ENCODE data around the gene CHDH.
A peak's percentile ranks its signal among the peaks of the same experiment; 100 is the strongest.

The CHDH gene, protein sequence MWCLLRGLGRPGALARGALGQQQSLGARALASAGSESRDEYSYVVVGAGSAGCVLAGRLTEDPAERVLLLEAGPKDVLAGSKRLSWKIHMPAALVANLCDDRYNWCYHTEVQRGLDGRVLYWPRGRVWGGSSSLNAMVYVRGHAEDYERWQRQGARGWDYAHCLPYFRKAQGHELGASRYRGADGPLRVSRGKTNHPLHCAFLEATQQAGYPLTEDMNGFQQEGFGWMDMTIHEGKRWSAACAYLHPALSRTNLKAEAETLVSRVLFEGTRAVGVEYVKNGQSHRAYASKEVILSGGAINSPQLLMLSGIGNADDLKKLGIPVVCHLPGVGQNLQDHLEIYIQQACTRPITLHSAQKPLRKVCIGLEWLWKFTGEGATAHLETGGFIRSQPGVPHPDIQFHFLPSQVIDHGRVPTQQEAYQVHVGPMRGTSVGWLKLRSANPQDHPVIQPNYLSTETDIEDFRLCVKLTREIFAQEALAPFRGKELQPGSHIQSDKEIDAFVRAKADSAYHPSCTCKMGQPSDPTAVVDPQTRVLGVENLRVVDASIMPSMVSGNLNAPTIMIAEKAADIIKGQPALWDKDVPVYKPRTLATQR
- total RNA-seq = 9.7 to 10.2 reads per million in 2 donors

DNA sequence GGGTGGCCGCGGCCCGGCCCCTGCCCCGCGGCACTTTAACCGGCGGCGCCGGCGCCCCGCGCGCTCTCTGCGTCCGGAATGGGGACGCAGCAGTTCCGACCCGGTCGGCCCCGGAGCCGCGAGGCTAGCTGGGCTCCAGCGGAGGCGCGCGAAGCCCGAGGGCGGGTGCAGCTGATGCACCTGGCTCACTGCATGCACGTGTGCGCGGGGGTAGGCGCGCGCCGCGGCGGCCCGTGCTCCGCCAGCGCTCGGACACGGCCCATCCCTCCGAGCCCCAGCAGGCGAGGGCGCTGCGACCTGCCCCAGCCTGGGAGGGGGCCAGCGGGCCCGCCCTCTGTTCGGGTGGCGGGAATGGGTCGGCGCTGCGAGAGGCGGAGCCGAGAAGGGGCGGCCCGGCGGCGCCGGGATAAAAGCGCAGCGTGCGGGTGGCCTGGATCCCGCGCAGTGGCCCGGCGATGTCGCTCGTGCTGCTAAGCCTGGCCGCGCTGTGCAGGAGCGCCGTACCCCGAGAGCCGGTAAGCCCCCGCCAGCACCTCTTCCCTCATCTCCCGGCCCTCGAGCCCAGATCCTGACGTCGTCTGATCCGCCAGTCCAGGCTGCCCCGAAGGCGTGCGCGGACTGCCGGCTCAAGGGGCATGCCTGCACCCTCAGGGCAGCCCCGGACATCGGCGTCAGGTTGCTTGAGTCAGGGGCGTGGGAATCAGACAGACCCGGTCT is at the start of gene CHDH, which contains the start of gene IL17RB:
CHDH (minus strand) TSS at position 286 of the 717 bp plus-strand sequence. CDS start 22,411 bp downstream, outside the sequence.
IL17RB (plus strand) TSS at position 435 of the 717 bp plus-strand sequence; CDS start at position 456, 21 bp downstream.
- peak in 2 of 5 experiments; percentile 21 to 78 for DNase-seq

DNA sequence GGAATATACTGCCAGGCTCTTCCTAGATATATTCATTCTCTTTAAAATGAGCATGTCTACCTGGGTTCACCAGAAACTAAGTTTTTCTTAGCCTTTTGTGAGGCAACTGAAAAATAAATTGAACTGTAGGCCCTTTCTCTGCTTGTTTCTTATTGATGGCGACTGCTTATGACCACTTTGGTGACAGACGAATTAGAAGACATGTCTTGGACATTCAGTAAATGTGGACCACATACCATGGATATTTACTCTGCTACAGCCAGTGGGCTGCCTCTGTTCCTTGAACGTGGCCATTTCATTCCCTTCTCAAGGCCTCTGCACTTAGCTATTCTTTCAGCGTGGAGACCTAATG is 46.0 kb upstream of the CHDH start:
- no peak for DNase-seq

DNA sequence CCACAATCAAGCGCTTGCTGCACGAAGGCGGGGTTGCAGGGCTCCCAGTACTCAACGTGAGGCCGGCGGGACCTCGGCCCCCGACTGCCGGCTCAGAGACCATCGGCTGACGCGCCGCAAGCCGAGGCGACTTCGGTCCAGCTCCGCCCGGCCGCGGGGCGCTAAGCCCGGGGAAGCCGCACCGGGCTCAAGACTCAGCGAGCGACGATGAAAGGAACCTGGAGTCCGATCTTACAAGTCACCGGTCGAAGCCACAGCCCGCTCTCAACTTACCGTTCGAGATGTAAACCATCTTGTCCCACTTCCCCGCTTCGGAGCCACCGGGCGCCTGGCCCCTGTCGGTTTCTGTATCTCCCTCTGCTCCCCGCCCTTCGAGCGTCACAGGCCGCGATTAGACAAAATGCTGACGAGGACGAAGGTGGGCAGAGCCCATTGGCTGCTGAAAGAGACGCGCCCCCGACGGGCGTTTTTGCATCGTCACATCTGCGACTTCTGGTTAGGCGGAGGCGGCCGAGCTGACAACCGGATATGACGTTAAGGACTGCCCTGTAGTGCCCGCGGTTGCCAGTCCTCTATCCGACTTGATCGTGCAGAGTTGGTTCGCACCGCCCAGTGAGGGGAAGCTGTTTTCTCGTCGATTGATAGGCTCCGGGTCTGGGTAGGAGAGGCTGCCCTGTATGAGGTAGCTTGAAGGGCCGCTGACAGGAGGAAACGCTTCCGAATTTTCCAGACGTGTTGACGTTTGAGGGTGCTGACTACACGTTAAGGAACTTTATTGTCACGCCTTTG is 45.5 kb upstream of the CHDH start, which contains the start of gene SELENOK:
SELENOK (minus strand) TSS at position 363 of the 789 bp plus-strand sequence.
- peak; percentile 86 to 100 (median 96) for DNase-seq

DNA sequence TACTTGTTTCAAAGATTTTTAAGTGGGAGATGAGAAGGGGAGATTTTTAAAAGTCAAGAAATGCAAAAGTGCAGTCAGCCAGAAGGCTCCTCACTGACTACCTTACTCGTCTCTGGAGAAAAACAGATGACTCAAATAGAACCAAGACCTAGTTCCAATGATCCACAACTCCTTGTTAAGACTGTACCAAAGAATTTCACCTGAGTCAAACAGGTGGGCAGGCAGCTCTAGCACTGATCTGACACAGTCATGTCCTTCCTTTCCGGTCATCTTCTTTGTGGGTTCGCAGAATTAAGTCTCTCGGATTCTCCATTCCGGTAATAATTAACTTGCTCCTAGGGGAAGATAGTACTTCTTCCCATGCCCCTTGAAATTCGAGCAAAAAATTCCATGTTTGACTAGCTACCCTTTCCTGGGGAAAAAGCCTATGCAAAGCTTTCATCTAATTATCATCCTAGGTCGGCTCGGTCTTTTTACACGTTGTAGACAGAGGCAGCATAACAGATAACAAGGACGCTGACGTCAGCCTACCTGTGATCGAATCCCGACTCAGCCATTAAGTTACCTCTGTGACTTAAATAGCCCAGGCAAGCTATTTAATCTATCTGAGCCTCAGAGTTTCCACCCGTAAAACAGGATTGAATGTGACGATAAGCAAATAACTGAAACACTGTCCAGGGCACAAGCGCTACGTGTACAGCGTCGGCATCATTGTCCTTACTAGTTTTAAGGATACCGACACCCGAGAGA is 44.7 kb upstream of the CHDH start:
- DNase-seq = peak in 4 of 5 experiments; percentile 5 to 86 (median 62)

DNA sequence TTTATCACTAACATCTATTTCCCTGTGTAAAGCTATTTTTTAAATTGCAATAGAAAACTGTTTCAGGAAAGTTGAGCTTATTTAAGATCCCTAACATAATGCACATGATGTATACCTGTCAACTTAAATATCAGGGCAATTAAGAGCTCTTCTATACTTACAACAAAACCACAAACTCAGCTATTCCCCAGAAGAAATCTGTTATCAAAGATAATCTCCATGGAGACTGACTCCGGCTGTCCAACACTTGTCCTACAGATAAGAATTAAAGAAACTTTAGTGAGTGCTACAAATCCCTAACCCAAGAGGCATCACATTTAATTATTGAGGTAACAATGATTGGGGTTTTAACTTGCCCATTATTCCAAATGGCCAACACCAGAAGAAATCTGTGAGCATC is 42.0 kb upstream of the CHDH start:
- no peak for DNase-seq

DNA sequence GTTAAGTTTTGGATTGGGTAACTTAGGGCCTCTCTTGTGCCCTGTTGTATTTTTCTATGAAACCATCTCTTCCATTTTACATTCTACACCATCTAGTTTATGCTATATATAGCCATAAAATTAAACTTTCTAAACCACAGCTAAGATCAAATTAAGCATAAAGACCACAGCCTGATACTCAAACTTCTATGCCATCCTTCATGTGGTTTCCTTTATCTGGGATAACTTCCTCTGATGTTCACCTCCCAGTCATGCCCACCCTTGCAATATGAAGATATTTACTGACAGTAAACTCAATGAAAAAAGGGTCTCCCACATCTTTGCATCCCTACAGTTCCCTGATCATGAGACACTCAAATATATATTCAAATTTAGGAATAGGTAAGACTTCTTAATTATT is 41.2 kb upstream of the CHDH start:
- no peak for DNase-seq

DNA sequence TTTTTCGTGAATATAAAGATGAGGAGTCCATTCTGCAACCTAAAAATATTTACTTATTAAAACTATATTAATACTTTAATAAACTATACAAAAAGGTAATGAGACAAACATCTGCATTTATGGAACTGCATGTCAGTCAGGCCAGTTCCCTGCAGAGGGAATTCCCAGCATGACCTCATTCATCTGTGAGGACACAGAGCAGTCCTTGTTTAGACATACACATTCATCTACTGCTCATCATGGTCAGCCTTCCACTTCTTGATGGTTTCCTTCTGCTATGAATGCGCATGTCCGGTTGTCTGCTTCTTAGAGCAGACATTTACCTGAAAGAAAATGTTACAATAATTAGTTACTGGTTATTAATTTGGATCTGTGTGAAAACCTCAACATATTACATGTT is 39.0 kb upstream of the CHDH start:
- DNase-seq = no peak

DNA sequence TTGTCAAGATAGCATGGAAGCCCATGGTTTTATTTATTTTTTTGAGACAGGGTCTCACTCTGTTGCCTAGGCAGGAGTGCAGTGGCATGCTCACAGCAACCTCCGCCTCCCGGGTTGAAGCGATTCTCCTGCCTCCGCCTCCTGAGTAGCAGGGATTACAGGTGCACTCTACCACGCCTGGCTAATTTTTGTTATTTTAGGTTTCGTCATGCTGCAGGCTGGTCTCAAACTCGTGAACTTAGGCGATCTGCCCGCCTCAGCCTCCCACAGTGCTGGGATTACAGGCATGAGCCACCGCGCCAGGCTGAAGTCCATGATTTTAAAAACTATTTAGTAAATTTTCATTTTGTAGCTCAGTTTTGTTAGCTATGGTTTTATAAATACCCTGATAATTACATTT is 38.4 kb upstream of the CHDH start:
- DNase-seq = no peak

DNA sequence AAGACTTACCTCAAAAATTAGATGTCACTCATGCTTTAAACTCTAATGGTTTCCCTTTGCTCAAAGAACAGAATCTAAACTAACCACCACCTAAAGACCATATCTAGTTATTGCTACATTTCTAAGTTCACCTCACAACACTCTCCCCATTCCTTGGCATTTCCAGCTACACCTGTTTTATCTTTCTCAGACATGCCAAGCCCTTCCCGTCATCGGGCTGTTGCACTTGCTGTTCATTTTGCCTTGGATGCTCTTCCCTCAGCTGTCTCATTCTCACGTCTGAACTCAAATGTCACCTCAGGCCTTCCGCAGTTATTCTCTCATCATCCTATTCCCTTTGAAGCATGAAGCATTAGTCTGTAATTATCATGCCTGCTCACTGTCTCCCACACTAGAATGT is 36.8 kb upstream of the CHDH start:
- no peak for DNase-seq

DNA sequence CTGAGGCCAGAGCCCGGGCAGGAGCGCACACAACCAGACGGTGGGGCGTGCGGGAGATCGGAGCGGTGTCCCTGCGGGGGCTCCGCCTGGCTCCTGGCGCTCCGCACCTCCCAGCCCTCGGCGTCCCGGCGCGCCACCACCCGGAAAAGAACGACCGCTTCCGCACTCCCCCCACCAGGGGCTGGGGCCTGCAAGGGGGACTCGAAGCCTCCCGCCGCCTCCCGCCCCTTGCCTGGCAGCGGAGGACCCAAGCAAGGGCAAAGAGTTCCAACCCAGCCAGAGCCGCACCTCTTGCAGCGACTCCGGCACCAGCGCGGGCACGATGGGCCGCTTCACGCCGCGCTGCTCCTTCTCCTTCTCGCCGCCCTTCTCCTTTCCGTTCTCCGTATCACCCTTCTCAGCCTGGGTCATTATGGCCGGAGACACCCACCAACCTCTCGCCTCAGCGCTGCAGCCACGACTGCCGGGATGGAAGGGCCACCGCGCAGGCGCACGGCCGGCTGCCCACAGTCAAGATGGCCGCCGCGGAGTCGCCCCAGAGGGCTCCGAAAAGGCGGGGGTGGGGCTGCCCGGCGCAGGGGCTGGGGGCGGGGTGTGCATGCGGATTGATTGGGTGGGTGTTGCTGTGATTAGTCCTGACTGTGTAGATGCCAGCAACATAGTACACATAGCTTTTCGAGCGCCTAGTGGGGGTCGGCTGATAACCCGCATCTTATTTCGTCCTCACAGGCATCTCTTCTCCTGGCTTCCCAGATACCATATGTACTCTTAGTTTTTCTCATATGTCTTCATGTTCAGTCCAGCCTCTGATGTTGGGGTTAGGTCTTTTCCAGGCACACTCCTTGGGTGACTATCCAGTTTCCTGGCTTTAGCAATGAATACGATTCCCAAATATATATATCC is 35.7 kb upstream of the CHDH start, which contains the start of gene ACTR8:
ACTR8 (minus strand) TSS at position 462 of the 903 bp plus-strand sequence; CDS start at position 411, 51 bp downstream.
- peak; percentile 74 to 87 (median 79) for DNase-seq

DNA sequence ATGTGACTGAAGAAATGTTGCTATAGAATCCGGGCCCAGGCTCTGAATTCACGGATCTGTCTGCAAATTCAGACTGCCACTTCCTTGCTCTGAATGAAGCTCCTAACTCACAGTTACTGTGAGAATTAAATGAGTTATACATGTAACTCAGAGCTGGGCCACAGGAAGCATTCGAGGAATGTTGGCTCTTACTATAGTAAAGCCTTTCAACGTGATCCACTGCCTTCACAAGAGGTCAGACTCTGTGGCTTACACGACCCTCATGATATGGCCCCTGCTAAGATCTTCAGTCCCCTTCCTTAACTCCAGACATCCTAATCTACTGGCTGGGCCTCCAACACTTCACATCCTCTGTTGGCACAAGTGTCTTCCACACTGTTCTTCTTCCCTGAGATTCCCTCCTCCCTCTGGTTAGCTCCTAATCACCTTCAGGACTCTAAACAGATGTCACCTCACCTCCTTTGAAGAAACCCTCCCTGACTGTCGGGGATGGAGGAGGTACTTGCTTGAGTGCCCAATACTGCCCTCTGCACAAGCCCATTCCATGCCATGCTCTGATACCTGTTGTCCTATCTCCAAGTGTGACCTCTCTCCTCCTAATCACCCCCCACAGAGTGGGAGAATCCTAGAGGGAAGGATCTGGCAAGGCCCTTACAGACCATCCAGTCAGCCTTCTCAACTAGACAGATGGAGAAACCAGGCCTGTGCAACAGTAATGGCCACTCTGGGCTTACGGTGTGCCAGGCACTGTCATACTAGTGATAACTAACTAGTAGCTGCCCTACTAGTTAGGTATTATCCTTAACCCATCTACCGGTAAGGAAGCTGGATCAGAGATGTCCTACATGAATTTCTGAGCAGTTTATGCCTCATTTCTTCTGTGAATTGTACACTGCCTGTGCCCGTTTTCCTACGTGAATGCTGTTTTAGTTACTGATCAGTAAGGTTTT is 34.5 kb upstream of the CHDH start:
- no peak for DNase-seq

DNA sequence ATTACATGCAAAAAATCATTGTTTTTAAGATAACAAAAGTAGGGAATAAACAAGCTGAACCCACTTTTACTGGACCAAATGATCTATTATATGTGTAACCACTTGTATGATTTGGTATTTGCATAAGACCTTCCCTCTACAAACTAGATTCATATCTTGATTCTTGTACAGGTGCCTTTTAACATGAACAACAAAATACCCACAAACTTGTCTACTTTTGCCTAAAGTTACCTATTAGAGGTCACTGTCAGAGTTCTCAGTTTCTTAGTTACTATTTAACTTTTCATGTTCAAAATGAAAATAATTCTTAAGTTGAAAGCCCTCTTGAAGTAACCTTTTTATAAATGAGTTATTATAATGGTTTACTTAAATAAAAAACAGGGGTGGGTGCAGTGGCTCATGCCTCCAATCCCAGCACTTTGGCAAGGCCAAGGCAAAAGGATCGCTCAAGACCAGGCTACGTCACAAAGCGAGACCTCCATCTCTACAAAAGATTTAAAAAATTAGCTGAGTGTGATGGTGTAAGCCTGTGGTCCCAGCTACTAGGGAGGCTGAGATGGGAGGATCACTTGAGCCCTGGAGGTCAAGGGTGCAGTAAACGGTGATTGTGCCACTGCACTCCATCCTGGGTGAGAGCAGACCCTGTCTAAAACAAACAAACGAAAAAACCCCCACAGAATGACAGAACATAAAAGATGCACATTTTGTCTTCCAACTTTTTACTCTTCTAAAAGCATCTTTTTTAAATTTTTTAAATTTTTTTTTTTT is 19.7 kb upstream of the CHDH start:
- no peak for DNase-seq

DNA sequence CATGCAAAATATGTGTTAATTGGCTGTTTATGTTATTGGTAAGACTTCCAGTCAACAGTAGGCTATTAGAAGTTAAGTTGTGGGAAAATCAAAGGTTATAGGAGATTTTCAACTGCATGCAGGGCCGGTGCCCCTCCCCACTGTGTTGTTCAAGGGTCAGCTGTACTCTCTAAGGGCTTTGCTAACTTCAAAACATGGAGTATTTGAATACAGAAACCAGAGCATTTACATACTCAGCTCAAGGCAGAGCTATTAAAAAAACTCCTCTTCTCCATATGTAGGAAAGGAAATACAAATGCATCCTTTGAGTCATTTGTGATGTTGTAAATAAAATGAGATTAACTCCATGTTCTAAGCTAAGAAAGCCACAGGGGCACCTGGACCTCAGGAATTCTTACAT is 16.9 kb upstream of the CHDH start:
- no peak for DNase-seq

DNA sequence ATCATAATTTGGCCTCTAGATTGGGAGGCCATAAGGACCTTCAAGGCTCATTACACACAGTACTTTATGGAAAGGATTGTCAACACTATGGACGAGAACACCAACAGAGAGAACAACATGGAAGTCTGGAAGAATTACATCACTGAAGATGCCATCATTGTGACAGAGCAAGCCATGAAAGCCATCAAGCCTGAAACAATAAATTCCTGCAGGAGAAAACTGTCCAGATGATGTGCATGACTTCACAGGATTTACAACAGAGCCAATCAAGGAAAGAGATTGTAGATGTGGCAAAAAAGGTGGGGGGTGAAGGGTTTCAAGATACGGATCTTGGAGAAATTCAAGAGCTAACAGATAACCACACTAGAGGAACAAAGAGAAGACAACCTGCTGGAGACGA is 16.0 kb upstream of the CHDH start:
- no peak for DNase-seq

DNA sequence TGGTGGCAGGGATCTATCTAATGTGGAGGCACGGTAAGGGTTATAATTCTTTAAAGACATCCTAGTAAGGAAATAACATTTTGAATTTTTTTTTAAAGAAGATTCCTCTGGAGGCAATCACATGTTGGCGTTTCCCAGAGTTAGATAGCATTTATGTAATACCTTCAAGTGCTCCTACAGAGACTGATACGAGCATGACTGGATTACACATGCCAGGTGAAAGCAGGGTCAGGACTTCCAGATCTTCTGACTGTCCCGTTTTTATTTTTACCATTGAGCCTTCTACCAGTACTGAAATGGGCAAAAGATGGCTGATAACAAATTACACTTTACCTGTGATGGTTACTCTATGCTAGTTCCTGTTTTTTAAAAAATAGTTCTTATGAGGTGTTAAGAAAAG is 14.0 kb upstream of the CHDH start:
- no peak for DNase-seq

DNA sequence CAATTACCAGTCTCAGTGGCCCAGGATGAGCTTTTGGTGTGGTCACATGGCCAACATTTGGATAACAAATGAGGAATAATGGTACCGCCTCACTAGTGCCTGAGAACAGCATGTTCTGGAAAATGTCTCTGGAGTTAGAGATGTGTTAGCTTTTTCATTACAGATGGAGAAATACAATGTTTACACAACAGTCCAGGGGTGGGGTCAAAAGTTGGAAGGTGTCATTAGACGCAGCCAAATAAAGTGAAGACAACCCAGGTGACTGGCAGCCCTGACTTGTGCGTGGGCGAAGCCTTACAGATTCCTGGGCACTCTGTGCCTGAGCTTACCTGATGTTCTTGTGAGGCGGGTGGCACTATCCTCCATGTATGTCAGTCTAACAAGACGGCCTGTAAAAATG is 13.0 kb upstream of the CHDH start:
- no peak for DNase-seq

DNA sequence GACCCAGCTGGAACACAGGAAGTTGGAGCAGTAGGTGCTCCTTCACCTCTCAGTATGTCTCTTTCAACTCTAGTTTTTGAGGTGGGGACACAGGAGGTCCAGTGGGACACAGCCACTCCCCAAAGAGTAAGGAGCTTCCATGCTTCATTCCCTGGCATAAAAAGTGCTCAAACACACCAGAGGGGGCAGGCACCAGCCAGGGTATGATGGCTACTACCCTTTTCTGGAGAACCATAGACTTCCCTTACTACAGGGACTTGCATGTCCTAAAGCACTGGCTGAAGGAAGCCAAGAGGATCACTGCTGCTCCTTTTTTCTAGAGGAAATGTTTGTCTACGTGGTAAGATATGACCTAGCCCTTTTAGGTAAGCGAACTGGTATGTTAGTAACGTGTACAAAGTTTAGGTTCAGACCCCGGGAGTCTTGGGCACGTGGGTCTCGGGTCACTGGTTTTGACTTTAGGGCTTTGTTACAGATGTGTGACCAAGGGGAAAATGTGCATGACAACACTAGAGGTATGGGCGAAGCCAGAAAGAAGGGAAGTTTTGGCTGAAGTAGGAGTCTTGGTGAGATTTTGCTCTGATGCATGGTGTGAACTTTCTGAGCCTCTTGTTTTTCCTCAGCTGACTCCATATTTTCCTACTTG is 12.0 kb upstream of the CHDH start:
- DNase-seq = no peak

DNA sequence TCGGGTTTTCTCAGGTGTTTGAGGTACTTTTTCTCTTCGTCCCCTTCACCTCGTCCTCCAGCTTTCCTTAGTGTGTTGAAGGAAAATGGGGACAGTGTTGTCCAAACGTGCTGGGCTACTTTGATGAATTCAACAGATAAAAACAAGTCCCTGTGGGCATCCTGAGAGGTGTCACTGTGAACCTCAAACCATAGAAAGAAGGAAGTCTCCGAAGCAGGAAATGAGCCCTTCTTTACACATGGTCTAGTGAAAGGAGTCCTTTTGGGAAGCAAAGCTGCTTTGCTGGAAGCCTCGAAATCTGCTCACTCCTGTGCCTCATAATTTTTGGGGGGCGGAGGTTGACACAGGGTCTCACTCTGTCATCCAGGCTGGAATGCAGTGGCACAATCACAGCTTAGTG is 10.7 kb upstream of the CHDH start:
- DNase-seq = no peak

All from T-helper 2 cell (primary cell).